ENCODE measurements around the gene TOMM20. TPM values are rescaled to one million over a fixed set of nuclear protein-coding genes. Genes with fewer than 3 reads are reported as not detected.

The TOMM20 gene
- total and polyA plus RNA-seq, 9 of the 15 experiments (the other 6 are each of a cell fraction or from before 2014, with no cell fraction given): 70.6 to 334 (median 159) TPM

DNA sequence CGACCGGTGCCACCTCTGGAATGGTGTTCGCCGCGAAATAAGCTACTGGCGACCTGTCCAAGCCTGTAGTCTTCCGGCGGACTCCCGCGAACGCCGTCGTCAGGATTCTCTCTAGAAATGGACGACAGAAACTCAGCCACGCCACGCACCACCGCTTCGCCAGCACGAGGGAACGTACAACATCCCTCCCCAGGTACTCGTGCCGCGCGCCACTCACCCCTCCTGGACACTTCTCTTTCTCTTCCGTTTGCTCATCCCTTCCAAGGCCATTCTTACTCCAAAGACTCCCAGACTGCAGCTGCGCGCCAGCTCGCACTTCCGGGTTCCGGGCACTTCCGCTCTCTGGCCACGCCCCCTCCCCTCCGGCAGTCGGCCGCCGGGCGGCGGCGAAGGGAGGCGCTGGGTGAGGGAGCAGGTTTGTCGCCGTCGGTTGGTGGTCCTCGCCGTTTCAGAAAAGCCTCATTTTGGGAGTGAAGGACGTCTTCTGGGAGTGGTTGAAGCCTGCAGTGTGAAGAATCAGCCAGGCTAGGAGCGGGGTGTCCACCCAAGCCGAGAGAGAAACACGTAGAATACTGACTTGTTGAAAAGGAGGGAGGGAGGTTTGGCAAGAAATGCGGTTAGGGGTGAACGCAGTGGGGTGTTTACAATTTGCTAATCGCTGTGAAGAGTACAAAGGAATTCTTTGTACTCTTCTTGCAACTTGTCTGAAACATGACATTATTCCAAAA is 32.5 kb upstream of the TOMM20 start, which contains the start of gene RBM34 (continued):
- peak; percentile 99 for TF ChIP-seq KDM5B (IDR thresholded peaks at IDR 0.05; ENCODE audit: insufficient replicate concordance, low read depth, low read length)
- no peak for TF ChIP-seq EZH2 (IDR thresholded peaks at IDR 0.05; ENCODE audit: borderline replicate concordance, low read depth, low read length)
- TF ChIP-seq SNIP1 (IDR thresholded peaks at IDR 0.05; ENCODE audit: low read depth): no peak
- TF ChIP-seq, protein P1, sequence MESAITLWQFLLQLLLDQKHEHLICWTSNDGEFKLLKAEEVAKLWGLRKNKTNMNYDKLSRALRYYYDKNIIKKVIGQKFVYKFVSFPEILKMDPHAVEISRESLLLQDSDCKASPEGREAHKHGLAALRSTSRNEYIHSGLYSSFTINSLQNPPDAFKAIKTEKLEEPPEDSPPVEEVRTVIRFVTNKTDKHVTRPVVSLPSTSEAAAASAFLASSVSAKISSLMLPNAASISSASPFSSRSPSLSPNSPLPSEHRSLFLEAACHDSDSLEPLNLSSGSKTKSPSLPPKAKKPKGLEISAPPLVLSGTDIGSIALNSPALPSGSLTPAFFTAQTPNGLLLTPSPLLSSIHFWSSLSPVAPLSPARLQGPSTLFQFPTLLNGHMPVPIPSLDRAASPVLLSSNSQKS (CRISPR knock-in tag; IDR thresholded peaks at IDR 0.05): no peak
- TF ChIP-seq, protein P2, sequence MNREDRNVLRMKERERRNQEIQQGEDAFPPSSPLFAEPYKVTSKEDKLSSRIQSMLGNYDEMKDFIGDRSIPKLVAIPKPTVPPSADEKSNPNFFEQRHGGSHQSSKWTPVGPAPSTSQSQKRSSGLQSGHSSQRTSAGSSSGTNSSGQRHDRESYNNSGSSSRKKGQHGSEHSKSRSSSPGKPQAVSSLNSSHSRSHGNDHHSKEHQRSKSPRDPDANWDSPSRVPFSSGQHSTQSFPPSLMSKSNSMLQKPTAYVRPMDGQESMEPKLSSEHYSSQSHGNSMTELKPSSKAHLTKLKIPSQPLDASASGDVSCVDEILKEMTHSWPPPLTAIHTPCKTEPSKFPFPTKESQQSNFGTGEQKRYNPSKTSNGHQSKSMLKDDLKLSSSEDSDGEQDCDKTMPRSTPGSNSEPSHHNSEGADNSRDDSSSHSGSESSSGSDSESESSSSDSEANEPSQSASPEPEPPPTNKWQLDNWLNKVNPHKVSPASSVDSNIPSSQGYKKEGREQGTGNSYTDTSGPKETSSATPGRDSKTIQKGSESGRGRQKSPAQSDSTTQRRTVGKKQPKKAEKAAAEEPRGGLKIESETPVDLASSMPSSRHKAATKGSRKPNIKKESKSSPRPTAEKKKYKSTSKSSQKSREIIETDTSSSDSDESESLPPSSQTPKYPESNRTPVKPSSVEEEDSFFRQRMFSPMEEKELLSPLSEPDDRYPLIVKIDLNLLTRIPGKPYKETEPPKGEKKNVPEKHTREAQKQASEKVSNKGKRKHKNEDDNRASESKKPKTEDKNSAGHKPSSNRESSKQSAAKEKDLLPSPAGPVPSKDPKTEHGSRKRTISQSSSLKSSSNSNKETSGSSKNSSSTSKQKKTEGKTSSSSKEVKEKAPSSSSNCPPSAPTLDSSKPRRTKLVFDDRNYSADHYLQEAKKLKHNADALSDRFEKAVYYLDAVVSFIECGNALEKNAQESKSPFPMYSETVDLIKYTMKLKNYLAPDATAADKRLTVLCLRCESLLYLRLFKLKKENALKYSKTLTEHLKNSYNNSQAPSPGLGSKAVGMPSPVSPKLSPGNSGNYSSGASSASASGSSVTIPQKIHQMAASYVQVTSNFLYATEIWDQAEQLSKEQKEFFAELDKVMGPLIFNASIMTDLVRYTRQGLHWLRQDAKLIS (CRISPR knock-in tag; IDR thresholded peaks at IDR 0.05): peak; percentile 74
- TF ChIP-seq RBFOX2 (IDR thresholded peaks at IDR 0.05; ENCODE audit: low read depth, low read length): peak; percentile 100
- TF ChIP-seq ZNF77 (CRISPR knock-in tag; IDR thresholded peaks at IDR 0.05): no peak; the same call in 1 of the 2 replicates
- TF ChIP-seq ZC3H8 (IDR thresholded peaks at IDR 0.05): peak; percentile 33; the same call in 1 of the 2 replicates
- TF ChIP-seq HDAC1 (IDR thresholded peaks at IDR 0.05): peak; percentile 37 to 98; a peak in 3 of 4 replicates
- TF ChIP-seq HDAC8 (tag; IDR thresholded peaks at IDR 0.05): 0 out of 2 replicates have a peak, but pooled peaks have one; percentile 31
- TF ChIP-seq, protein P3, sequence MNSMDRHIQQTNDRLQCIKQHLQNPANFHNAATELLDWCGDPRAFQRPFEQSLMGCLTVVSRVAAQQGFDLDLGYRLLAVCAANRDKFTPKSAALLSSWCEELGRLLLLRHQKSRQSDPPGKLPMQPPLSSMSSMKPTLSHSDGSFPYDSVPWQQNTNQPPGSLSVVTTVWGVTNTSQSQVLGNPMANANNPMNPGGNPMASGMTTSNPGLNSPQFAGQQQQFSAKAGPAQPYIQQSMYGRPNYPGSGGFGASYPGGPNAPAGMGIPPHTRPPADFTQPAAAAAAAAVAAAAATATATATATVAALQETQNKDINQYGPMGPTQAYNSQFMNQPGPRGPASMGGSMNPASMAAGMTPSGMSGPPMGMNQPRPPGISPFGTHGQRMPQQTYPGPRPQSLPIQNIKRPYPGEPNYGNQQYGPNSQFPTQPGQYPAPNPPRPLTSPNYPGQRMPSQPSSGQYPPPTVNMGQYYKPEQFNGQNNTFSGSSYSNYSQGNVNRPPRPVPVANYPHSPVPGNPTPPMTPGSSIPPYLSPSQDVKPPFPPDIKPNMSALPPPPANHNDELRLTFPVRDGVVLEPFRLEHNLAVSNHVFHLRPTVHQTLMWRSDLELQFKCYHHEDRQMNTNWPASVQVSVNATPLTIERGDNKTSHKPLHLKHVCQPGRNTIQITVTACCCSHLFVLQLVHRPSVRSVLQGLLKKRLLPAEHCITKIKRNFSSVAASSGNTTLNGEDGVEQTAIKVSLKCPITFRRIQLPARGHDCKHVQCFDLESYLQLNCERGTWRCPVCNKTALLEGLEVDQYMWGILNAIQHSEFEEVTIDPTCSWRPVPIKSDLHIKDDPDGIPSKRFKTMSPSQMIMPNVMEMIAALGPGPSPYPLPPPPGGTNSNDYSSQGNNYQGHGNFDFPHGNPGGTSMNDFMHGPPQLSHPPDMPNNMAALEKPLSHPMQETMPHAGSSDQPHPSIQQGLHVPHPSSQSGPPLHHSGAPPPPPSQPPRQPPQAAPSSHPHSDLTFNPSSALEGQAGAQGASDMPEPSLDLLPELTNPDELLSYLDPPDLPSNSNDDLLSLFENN (IDR thresholded peaks at IDR 0.05; ENCODE audit: low read depth in 2 of 2, low read length in 2 of 2): peak in 1 of 2 experiments; percentile 64; a peak in 1 of 4 replicates
- TF ChIP-seq, protein P4, sequence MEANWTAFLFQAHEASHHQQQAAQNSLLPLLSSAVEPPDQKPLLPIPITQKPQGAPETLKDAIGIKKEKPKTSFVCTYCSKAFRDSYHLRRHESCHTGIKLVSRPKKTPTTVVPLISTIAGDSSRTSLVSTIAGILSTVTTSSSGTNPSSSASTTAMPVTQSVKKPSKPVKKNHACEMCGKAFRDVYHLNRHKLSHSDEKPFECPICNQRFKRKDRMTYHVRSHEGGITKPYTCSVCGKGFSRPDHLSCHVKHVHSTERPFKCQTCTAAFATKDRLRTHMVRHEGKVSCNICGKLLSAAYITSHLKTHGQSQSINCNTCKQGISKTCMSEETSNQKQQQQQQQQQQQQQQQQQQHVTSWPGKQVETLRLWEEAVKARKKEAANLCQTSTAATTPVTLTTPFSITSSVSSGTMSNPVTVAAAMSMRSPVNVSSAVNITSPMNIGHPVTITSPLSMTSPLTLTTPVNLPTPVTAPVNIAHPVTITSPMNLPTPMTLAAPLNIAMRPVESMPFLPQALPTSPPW (CRISPR knock-in tag; IDR thresholded peaks at IDR 0.05): peak; percentile 74
- TF ChIP-seq, protein P5, sequence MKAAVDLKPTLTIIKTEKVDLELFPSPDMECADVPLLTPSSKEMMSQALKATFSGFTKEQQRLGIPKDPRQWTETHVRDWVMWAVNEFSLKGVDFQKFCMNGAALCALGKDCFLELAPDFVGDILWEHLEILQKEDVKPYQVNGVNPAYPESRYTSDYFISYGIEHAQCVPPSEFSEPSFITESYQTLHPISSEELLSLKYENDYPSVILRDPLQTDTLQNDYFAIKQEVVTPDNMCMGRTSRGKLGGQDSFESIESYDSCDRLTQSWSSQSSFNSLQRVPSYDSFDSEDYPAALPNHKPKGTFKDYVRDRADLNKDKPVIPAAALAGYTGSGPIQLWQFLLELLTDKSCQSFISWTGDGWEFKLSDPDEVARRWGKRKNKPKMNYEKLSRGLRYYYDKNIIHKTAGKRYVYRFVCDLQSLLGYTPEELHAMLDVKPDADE (conservative IDR thresholded peaks at IDR 0.05; ENCODE audit: control insufficient read depth, low read depth, low read length): peak; percentile 61
- no peak for TF ChIP-seq NELFE (IDR thresholded peaks at IDR 0.05; ENCODE audit: insufficient read depth, insufficient read length)
